ENCODE results near the gene MPP4. TPM values are rescaled to one million over a fixed set of nuclear protein-coding genes. Genes with fewer than 3 reads are reported as not detected.

MPP4 gene
- polyA plus RNA-seq, 1 experiment = 8.6 TPM

DNA sequence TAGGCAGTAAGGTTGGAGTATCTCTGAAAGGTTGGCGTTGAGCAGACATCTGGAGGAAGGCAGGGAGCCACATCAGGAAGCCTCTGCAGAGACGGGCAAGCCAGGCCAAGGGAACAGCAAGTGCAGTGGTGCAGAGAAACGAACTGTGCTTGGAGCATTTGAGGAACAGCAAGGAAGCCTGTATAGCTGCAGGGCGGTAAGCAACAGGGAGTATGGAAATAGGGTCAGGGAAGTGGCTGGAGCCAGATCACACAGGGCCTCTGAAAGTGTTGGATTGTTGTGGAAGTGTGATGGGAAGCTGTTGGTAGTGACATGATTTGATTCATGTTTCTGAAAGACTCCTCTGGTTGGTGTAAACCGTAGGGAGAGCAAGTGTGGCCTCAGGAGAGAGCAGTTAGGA, 41.7 kb downstream of the MPP4 start:
- DNase-seq (ENCODE audit: low read depth, low spot score) = no peak
- ChIA-PET POLR2A (no interaction called here), CTCF (no interaction called here)
- Histone ChIP-seq H3K27ac (ENCODE audit: low read depth, low read length) (no peak overlapping the region), H3K9me3 (ENCODE audit: control insufficient read depth, insufficient read depth, low read length) (no peaks in the 10 kb centered on the region; the same call in 1 of the 2 replicates), H3K4me3 (ENCODE audit: low read depth, low read length) (no peak overlapping the region), H3K27me3 (ENCODE audit: control insufficient read depth, insufficient read depth, low read length) (no peaks in the 10 kb centered on the region)
- TF ChIP-seq, protein P1, sequence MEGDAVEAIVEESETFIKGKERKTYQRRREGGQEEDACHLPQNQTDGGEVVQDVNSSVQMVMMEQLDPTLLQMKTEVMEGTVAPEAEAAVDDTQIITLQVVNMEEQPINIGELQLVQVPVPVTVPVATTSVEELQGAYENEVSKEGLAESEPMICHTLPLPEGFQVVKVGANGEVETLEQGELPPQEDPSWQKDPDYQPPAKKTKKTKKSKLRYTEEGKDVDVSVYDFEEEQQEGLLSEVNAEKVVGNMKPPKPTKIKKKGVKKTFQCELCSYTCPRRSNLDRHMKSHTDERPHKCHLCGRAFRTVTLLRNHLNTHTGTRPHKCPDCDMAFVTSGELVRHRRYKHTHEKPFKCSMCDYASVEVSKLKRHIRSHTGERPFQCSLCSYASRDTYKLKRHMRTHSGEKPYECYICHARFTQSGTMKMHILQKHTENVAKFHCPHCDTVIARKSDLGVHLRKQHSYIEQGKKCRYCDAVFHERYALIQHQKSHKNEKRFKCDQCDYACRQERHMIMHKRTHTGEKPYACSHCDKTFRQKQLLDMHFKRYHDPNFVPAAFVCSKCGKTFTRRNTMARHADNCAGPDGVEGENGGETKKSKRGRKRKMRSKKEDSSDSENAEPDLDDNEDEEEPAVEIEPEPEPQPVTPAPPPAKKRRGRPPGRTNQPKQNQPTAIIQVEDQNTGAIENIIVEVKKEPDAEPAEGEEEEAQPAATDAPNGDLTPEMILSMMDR (IDR thresholded peaks at IDR 0.05; ENCODE audit: low read depth, low read length) = no peak

DNA sequence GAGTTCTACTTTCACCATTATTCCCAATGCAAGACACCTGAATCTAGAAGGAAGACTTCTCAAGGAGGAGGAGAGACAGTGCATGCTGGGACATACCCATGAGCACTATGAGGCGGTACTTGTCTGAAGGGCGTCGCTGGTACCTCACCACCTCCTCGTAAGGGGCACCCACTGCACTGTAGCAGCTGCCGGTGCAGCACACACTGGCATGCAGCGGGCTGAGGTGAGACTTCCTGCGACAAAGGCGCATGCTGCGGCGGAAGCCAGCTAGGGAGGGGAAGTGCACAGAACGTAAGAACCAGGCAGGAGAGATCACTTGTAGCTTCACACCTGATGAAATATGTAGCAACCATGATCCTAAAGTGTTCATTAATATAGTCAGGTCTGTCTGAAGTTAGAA, 42.3 kb downstream of the MPP4 start:
- Histone ChIP-seq H3K27ac (ENCODE audit: low read depth, low read length) (peak overlapping the region; percentile 55), H3K9me3 (ENCODE audit: control insufficient read depth, insufficient read depth, low read length) (no peaks in the 10 kb centered on the region; the same call in 1 of the 2 replicates), H3K27me3 (ENCODE audit: control insufficient read depth, insufficient read depth, low read length) (no peaks in the 10 kb centered on the region), H3K4me3 (ENCODE audit: low read depth, low read length) (no peak overlapping the region)
- TF ChIP-seq, protein P1 (IDR thresholded peaks at IDR 0.05; ENCODE audit: low read depth, low read length) = no peak
- POLR2A ChIA-PET = no interaction called here
- DNase-seq (ENCODE audit: low read depth, low spot score) = no peak
- CTCF ChIA-PET = no interaction called here

DNA sequence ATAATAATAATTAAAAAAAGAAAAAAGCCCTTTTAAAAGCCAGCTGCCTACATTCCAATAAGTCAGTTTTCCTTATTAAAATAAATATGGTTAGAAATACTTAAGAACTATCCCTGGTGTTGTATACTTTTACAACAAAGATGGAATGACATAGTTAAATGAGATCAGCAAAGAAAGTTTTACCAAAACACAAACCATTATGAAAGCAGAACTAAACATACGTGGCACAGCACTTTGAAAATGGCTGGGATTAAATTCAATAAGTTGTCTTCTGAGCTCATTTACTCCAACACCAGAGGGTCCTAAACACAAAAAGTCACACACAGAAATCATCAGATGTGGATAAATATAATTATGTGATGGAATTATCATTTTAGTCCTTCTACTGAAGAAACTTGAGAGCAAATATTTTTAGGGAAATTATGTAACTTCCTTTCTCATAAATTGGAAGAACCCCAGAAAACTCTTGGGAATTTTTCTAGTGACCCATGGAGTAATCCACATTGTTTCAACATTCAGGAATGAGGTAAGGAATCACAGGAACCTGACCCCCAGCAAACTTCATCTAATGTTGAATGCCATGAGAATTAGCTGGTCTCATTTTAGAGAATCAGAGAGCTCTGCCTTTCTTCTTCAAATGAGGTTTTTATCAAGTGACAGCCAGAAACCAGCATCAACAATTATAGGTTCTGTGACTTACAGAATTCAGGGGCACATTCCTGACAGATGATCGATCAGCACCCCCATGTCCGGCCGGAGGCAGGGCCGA, 43.6 kb downstream of the MPP4 start:
- DNase-seq (ENCODE audit: low read depth, low spot score) = peak; percentile 67
- TF ChIP-seq, protein P1 (IDR thresholded peaks at IDR 0.05; ENCODE audit: low read depth, low read length) = no peak
- H3K9me3 ChIP-seq (ENCODE audit: control insufficient read depth, insufficient read depth, low read length) = no peaks in the 10 kb centered on the region; the same call in 1 of the 2 replicates
- H3K27me3 ChIP-seq (ENCODE audit: control insufficient read depth, insufficient read depth, low read length) = no peaks in the 10 kb centered on the region
- POLR2A ChIA-PET = interaction anchor here (0.6 to 2.0 kb wide), 9 partner anchors 10 to 444 kb away, joined by 3 to 10 read pairs (median 3); partner anchors contain the start of genes ALS2, MPP4 and TMEM237
- H3K4me3 ChIP-seq (ENCODE audit: low read depth, low read length) = no peak overlapping the region; the same call in 1 of the 2 replicates
- CTCF ChIA-PET = no interaction called here
- peak overlapping the region; percentile 92 for H3K27ac ChIP-seq (ENCODE audit: low read depth, low read length)

DNA sequence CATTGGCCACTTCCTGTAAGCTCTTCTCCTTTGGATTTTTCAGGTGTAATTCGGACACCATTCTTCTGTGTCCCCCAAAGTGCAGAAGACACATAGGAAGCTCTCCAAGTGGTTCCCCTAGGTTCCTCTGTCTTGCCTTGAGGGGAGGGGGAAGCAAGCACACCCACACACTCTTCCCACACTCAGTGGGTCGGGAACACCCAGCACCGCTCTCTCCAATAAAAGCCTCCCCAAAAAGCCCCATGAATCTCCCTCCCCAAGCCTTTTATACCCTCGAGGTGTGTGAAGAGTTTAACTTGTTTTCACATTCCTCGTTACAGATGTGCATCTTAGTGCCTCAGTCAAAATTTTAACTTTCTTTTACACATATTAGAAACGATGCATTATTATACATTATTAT, 45.2 kb downstream of the MPP4 start:
- peak overlapping the region; percentile 84 for H3K27ac ChIP-seq (ENCODE audit: low read depth, low read length)
- no peaks in the 10 kb centered on the region for H3K27me3 ChIP-seq (ENCODE audit: control insufficient read depth, insufficient read depth, low read length)
- DNase-seq (ENCODE audit: low read depth, low spot score) = no peak
- no peak overlapping the region for H3K4me3 ChIP-seq (ENCODE audit: low read depth, low read length)
- POLR2A ChIA-PET = interaction anchor here (0.7 kb wide), 1 partner anchor 252 kb away, joined by 3 read pairs; no protein-coding TSS in a partner anchor
- H3K9me3 ChIP-seq (ENCODE audit: control insufficient read depth, insufficient read depth, low read length) = no peaks in the 10 kb centered on the region; the same call in 1 of the 2 replicates
- TF ChIP-seq, protein P1 (IDR thresholded peaks at IDR 0.05; ENCODE audit: low read depth, low read length) = no peak
- CTCF ChIA-PET = no interaction called here

DNA sequence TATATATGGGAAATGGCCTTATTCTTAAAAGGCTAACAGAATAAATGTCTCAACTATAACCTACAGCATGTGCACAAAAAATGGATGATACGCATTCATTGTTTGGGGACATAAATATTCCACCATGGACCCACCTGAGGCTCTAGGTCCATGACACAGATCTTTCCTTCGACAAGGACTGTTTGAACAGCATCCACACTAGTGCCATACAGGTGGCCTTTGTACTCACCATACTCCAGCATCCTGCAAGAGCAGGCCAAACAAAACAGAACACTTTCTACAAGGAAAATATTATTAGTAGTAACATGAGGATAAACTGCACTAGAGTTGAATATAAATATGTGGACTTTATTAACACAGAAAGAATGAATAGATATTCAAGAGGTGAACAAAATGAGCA, 49.0 kb downstream of the MPP4 start:
- TF ChIP-seq, protein P1 (IDR thresholded peaks at IDR 0.05; ENCODE audit: low read depth, low read length) = no peak
- no peak overlapping the region for H3K4me3 ChIP-seq (ENCODE audit: low read depth, low read length)
- no peak overlapping the region for H3K27ac ChIP-seq (ENCODE audit: low read depth, low read length)
- H3K27me3 ChIP-seq (ENCODE audit: control insufficient read depth, insufficient read depth, low read length) = no peaks in the 10 kb centered on the region
- H3K9me3 ChIP-seq (ENCODE audit: control insufficient read depth, insufficient read depth, low read length) = no peaks in the 10 kb centered on the region
- POLR2A ChIA-PET = no interaction called here
- CTCF ChIA-PET = no interaction called here
- DNase-seq (ENCODE audit: low read depth, low spot score) = no peak
